HepG2 (cell line): ENCODE results near the gene CXCL10.

ENCODE experiments used
- MXD4 ChIP-seq: IDR thresholded peaks from 2 replicates; pipeline ENCODE4 v1.6.1; 2016; ENCODE audit warnings: mild to moderate bottlenecking, missing biosample characterization, missing genetic modification reagents
- NFAT5 ChIP-seq: sonication (generic); formaldehyde crosslinking; IDR thresholded peaks from 2 replicates; pipeline ENCODE4 v1.4.0; 2020; ENCODE audit warnings: missing genetic modification reagents
- POLR2AphosphoS5 ChIP-seq: IDR thresholded peaks from 2 replicates; pipeline ENCODE4 v1.6.1; 2012; ENCODE audit warnings: low read depth, low read length
- TEF ChIP-seq: sonication (generic); formaldehyde crosslinking; IDR thresholded peaks from 2 replicates; pipeline ENCODE4 v1.5.0; 2020; ENCODE audit warnings: missing genetic modification reagents
- ZNF138 ChIP-seq: sonication (generic); formaldehyde crosslinking; IDR thresholded peaks from 2 replicates; pipeline ENCODE4 v1.5.0; 2020; ENCODE audit warnings: mild to moderate bottlenecking, low read depth, missing genetic modification reagents
- ZNF644 ChIP-seq: IDR thresholded peaks from 2 replicates; pipeline ENCODE4 v1.6.1; 2016; ENCODE audit warnings: low read depth

GRCh38 chr4:76059750-76060149, 36.5 kb upstream of the CXCL10 start:
- TF ChIP-seq ZNF138 (CRISPR knock-in tag) = no peak
- no peak for TF ChIP-seq POLR2AphosphoS5
- no peak for TF ChIP-seq ZNF644 (CRISPR knock-in tag)
- no peak for TF ChIP-seq NFAT5
- TF ChIP-seq TEF (CRISPR knock-in tag) = no peak
- TF ChIP-seq MXD4 (CRISPR knock-in tag) = no peak
